HG03064 (cell line): ENCODE measurements around the gene TTC7B.
A peak's percentile ranks its signal among the peaks of the same experiment; 100 is the strongest.

ENCODE experiments used
- ATAC-seq: cut with Tn5 transposase; IDR thresholded peaks from one replicate; pipeline ENCODE4 v1.9.1; 2021; ENCODE audit warnings: low read depth; ENCODE audit not compliant: unreplicated experiment

The TTC7B gene

DNA sequence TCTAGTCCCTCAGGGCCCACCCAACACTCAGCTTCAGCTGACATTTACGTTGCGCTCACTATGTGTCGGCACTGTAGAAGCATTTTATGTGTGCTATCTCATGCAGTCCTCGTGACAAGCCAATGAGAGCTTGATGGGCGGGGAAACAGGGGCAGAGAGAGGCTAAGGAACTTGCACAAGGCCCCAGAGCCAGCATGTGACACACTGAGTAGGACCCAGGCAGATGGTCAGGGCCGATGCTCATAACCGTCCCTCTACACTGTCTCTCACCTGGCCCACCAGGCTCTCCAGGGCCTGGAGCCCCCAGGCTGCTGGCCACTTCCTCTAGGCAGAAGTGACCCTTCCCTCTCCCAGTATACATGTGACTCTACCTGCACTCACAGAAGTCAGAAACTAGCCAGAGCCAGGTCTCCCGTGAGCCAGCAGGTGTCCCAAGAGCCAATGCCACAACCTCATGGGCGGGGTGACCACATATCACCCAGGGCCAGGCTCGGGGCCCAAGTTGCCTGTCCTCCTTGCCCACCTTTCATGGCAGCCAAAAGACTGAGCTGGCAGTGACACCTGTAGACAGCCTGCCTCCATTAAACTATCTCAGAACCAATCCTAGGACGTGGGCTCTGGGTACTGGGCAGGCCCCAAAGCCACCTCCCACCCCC is 38.3 kb downstream of the TTC7B start:
- no peak for ATAC-seq

DNA sequence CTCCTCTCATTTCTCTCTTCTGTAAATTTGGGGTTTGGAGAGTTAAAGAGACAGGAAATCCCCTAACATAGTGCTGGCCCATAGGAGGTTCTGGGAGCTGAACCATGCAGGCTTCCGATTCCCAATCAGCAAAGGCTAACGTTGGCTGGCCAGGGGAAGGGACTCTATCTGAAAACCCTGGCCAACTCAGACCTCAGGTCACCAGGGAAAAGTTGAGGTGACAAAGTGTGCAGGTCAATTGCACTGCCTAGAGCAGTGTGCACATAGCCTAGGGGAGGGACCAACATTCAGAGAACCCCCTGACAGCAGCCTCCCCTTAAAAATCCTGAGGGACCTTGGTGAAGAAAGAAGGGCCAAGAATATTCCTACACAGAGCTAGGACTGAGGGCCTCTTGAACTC is 38.9 kb downstream of the TTC7B start:
- no peak for ATAC-seq

DNA sequence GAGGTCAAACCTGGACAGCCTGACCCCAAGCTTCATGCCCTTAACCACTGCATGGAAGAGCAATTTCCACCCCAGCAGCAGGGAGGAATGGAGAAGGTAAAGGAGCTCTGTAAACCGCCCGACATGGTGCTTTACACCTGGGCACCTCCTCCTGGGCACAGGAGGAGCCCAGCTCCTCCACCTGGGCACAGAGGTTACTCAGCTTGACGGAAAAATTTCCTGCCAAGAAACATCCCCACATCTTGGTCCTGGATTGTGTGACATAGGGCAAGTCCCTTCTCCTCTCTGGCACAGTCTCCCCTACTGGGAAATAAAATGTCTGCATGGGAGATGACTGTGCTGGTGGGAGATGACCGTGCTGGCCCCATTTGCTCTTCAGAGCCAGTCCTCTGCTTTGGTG is 40.8 kb downstream of the TTC7B start:
- ATAC-seq, result no peak

DNA sequence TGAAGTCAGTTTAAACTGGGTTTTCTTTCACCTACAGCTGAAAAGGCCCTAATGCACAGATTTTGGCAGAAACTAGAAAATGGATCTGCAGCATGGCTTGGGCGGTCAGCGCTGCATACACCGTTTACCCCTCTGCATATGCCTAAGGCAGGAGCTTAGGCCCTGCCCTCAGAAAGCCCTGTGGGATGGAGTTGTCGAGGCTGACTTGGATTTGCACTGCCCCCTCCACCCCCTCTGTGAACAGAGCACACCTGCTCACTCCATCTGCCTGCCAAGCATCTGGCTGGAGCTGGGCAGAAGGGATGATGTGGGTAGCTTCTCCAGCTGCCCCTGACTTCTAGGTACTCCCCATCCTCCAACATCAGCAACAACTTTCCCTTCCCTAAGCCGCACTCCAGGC is 41.9 kb downstream of the TTC7B start:
- no peak for ATAC-seq

DNA sequence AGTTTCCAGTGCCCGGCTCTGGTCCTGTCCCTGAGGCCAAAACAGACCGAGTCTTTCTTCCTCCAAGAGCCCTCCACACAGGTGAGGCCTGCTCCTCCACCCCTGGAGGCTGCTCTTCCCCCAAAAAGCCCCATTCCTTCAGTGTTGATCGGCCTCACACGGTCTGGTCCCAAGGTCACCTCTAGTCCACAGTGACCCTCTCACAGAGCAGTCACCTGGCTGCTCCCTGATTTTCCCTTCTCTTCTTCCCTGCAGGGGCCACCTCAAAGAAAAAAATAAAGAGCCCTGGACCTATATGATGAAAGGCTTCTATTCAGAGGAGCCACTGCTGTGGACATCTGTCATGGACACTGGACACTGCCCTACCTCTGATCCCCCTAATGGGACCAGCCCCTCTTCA is 42.5 kb downstream of the TTC7B start:
- ATAC-seq, result no peak

DNA sequence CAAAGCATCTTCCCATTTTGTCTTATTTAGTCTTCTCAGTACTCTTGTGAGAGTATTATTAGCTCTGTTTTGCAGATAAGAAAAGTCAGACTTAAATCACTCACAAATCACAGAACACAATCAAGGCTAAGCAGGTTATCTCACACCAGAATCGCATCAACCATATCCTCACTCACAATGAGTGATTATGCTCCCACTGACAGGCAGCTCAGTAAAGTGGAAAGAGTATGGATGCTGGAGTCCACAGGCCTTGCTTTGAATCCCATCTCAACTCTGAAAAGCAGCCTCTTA is 43.1 kb downstream of the TTC7B start:
- no peak for ATAC-seq

DNA sequence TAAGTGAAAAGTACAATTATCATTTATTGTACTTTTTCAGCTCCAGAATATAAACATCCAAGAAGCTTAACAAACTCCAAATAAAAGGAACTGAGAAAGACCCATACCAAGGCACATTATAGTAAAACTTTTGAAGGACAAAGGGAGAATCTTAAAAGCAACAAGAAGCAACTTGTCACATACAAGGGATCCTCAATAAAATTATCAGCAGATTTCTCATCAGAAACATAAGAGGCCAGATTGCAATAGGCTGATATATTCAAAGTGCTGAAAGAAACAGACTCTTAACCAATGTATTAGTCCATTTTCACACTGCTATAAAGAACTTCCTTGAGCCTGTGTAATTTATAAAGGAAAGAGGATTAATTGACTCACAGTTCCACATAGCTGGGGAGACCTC is 48.3 kb downstream of the TTC7B start:
- ATAC-seq, result no peak

DNA sequence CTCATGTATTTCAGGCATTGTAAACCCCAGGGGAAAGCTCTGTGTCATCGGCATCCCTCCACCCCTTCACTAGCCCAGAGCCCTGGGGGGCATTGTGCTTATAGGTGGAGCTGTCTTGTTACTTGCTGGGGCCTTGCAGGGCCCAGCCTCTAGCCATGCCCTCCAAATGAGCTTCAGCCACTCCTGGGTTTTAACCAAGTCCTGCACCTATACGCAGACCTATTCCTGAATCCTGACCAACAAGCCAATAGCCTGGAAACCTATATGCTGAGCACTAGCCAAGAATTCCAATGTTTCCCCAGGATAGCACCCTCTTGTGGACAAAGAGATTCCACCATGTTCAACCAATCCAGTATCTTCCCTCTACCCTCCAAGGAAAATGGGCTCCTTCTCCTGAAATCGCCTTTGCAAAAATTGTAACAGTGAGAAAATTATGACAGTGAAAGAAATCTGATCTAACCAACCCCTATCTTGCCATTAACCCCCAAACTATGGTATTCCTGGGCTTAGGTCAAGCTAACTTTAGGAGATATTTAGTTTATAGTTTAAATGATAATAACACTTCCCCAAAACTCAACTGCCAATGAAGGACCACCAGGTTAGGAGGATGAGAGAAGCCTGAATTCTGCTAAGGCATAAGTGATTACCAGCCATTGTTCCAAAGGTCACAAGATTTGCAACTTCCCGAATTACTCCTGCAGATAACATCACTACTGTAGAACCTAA is 55.5 kb downstream of the TTC7B start:
- no peak for ATAC-seq

DNA sequence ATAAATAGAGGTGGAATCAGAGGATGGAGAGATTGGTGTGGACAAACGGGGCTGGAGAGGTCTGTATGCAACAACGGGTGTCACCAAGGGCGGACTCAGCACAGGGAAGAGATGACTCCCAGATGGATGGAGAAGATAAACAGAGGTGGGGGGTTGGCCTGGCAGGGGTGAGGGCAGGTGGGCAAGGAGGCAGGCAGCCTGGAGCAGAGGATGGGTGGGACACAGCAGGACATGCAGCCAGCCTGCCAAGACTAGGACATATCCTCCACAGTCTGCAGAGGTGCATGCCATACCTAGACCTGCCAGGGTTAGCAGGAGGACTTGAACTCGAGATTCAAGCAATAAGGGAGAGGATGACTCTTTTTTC is 56.2 kb downstream of the TTC7B start:
- no peak for ATAC-seq

DNA sequence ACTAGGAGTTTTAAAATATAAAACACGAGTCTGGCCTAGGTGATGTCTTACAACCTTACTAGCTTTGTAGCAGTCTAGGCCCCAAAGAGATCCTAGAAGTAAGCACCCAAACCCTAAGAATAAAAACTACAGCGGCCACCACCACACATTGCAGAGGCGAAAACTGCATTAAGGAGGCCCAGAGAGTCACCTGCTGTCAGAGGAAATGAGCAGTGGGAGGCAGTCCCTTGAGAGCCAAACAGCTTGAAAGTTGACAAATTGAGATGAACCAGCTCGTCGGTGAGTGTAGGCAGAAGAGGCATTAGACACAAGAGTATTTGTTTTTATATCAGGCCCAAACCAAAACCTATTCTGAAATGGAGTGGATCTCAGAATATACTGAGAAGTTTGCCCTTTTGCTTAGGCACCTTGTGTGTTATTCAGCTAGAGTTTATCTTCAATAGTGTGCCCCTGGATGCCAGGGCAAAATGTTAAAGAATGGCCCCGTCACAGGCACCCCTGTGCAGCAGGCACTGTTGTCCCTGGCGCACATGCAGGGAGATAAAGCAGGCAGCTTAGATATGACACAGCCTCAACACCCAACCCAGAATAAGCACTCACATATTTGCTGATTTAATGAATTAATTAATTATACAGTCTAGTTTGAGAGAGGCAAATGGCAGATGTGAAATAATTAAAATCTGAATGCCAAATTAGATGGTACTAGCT is 56.7 kb downstream of the TTC7B start:
- ATAC-seq, result peak; percentile 50

DNA sequence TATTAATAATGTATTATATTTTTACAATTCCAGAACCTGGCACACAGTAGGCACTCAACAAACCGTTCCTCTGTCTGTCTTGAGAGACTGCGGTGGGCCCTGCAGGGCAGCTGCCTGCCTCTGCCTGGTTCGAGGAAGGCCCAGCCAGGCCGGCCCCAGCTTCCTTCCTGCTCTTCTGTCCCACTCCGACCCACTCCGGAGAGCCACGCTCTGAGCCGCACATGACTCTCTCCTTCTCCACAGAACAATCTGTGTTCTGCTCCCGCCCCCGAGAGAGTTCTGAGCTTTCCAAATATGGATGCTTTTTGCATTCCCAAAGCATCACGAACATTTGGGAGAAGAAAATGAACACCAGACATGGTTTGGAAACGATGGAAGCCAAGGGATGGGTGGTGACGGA is 57.3 kb downstream of the TTC7B start:
- ATAC-seq, result peak; percentile 27

DNA sequence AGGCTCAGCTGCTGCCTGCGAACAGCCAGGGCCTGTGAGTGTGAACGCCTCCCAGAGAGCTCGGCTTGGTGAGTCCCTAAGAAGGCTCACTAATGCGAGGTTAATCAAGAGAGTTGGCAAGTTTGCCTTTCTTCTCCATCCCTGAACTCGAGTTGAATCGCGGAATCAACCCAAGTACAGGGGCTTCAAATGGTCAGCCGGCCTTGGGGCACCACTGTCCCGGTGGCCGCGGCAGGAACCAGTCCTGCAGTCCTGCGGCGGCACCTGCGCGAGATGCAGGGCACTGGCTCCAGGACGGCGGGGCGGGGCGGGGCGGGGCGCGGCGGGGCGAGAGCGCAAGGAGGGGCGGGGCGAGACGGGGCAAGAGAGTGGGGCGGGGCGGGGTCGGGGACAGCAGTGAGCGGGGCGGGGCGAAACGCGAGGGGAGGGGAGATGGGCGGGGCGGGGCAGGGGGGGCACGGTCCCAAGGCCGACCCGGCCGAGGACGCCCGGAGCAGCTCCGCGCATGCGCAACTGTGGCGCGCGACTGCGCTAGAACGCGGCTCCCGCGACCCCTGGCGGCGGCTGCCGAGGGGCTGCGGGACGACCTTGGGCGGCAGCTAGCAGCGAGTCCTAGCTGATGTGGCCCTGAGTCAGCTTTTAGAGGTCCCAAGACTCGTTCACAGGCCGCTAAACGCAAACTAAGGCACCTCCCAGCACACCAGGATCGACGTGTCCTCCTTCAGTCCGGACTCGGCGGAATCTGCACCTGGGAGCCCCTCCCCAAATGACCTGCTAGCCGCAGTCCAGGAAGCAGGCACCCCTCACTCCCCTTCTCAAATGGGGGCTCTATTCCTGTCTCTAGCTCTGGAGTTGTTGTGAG is 58.0 kb downstream of the TTC7B start:
- peak; percentile 62 for ATAC-seq

DNA sequence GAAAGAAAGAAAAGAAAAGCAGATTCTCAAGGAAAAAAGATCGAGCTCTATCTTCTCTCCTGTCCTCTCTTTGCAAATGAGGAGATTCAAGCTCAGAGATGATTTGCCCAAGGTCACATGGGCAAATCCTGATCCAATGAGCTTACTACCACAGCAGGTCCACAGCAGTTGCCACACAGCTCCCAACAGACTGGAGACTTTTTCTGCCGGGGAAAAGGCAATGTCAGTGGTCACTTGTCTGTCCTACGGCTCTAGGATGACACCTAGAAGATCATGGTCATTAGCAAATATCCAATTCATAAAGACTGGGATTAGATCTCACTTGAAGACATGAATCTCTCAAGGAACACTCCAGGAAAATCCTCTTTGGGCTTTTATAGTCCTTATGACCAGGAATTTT is 58.8 kb downstream of the TTC7B start:
- ATAC-seq, result no peak

DNA sequence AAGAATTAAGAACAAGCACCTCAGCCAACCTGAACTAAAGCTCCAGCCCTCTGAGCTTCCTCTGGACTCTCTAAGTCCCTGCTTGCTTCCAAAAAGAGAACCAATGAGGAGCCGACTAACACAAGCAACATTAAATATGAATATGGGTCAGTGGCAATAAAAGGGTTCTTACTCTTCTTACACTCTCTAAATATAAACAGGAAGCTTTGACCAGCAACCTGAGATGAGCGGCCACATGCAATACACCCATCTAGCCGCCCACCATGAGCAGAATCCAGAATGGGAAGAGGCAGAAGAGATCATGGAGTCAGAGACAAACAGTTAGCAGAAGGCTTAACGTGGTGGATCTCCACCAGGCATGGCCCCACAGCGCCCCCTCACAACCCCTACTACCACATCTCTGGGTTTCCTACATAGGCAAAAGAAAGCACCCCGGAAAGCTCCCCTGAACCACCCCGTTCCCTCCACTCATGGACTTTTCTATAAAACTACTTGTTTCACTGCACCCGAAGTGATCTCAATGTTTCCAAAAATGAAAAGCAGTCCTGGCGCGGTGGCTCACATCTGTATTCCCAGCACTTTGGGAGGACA is 59.4 kb downstream of the TTC7B start:
- no peak for ATAC-seq

DNA sequence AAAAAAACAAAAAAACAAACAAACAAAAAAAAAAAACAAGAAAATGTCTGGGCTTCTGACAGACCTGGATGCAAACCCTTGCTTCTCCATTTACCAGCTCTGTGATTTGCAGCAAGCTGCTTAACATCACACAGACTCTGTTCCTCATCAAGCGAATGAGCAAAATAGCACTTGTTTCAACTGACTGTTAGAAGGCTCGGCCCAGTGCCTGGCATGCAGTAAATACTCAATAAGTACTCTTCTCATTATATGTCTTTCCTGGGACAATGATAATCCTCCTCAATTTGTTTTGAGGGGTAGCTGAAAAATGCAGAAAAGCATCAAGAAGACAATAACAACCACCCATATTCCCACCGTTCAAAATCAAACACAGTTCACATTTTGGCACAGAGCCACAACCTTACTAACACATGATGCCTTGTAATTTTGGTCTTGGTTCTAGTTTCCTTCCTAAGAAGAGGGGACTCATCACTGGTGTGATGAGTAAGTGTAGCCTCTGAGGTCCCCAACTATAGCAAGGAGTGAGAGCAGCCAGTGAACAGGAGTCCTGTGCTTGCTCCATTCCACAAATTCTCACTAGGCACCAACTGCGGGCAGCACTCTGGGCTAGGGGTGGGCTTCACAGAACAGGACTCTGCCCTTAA is 60.4 kb downstream of the TTC7B start:
- ATAC-seq, result no peak

DNA sequence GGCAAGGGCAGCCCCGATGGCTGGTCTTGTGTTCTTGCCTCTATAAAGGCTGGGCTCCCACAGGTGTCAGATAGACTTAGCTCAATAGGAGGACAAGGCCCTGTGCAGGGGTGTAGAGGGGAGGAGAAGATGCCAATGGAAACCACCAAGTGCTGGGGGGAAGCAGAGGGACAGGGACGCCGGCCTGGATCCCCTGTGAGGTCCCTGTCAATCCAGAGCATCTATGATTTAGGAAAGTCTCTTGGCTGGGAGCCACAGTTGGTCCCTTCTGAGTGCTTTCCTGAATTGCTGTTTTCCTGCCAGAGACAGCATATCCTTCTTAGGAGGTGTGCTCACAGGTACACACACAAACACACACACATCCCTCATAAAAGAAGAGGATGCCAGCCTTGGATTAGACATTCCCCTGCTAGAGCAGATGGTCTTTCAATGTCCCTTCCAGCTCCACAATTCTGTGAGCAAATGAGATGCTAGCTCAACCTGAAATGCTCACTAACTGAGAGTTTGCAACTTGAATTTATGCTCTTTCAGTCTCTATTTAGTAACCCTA is 62.7 kb downstream of the TTC7B start:
- ATAC-seq, result no peak

DNA sequence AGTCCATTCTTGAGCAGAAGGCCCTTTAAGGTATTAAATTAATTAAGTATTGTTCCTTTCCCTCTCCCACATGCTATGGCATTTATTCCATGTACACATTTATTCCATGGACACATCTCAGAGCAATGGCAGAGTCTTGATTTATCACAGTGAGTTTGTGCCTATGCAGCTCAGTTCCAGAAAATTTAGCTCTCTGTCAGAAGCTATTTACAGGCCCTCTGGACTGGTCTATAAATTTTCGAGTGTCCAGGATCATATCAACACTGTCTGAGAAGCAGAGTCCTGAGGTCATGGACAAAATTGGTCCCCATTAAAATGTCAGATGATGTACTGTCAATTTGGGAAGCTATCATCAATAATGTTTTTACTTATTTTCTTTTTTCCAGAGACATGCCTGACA is 65.5 kb downstream of the TTC7B start:
- no peak for ATAC-seq

DNA sequence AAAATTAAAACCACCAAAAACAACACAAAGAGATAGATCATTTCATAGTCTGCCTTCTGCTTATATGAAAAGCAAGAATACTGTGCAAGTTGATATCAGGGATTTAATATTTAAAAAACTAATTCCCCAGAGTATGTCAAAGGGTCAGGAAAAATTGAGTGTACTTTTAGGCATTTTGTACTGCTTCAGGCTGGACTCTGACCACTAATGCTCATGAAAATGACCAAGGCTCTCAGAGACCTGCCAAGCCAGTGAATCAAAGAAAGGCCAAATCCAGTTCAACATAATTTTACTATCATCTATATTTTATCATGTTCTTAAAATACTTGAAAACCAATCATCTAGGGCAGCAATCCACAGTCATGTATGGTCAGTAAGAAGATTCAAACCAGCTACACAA is 66.0 kb downstream of the TTC7B start:
- ATAC-seq, result no peak

DNA sequence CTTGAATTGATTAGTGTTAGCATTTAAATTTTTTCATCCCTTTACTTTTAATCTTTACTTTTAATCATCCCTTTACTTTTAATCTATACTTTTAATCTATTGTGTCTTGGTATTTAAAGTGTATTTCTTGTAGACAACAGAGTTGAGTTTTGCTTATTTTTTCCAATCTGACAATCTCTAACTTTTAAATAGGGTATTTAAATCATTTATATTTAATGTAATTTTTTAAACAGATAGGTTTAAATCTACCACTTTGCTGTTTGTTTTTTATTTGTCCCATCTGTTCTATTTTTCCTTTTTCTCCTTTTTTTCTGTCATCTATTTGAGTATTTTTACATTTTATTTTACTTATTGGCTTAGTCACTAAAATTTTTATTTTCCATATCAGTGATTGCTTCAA is 68.3 kb downstream of the TTC7B start:
- ATAC-seq, result no peak

DNA sequence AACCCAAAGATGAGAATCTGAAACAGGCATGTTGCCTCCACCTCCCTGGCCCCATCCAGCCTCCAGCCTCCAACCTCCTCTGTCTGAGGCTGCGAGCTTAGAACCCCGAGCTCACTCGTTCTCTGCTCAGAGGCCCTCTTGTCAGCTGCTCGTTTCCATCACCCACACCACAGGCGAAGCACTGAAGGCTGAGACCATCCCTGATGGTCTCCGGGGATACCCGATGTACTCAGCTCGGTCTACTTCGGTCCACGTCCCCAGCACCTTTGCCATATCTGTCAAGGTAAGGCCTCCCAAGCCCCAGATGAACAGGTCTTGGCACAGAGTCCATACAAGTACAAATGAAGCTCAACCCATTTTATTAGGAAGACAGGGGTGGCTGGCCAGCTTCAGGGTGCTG is 72.4 kb downstream of the TTC7B start:
- ATAC-seq, result no peak
